ENCODE data around the gene OCIAD1.
A peak's percentile ranks its signal among the peaks of the same experiment; 100 is the strongest.
"Not testable (repeated sequence)": the region's sequence is repeated elsewhere in the genome, so short reads cannot be mapped to it uniquely, and the experiment has no call there.

OCIAD1 gene

DNA sequence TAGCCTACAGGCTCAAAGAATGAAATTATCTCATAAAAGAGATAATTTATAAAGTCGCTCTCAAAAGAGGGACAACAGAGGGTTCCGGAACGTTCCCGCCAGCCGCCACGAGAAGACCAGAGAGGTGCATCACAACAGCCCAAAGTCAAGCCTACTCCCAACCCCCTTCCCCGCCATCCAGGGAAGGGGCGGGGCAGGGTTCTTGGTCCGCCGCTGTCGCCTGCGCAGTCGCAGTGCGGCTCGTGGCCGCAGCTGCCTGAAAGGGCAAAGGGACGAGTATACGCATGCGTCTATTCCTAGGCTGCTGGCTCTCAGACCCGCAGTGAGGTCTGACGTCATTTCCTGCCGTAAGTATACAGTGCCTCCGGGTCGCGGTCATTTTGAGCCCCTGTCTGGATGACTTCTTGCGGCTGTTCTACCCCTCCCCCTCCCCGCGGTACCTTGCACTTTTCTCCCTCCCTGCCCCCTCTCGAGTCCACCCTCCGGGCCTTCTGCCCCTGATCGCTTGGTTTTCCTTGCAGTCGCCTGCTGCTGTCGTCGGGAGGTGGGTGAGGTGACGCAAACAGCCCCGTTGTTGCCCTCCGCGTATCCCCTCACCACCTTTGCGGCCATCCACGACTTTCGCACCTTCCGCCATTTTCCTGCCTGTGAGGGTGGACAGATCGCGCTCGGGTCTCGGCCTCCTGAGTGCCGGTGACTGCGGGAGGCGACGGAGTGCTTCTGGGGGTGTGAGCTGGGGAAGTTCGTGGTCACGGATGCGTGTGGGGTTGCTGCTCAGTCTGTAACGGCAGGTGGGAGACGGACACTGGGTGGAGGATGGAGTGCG is at the start of gene OCIAD1:
Gene OCIAD1, plus strand, starts transcription at position 383 of the 826 bp plus-strand sequence. CDS start 1,537 bp downstream, outside the sequence.
- peak; percentile 96 for DNase-seq

- DNase-seq, result no peak
Observed at GRCh38 chr4:48781968-48782367, 48.9 kb upstream of the OCIAD1 start.

- DNase-seq, result no peak
Observed at GRCh38 chr4:48785302-48785701, 45.6 kb upstream of the OCIAD1 start.

DNA sequence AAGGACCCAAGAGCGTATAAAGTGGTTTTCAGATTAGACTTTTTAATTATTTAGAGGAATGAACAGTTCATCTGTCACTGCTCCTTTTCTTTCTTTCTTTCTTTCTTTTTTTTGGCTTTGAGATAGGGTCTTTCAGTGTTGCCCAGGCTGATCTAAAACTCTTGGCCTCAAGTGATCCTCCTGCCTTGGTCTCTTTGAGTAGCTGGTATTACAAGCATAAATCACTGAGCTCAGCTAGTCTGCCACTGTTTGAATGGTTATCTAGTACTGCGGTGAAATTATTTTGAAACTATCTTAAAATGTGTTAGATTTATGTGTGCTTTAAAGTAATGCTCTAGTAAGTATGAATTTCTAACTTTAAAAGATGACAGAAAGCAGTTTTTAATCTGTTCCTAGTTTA is 44.3 kb upstream of the OCIAD1 start:
- no peak for DNase-seq

DNA sequence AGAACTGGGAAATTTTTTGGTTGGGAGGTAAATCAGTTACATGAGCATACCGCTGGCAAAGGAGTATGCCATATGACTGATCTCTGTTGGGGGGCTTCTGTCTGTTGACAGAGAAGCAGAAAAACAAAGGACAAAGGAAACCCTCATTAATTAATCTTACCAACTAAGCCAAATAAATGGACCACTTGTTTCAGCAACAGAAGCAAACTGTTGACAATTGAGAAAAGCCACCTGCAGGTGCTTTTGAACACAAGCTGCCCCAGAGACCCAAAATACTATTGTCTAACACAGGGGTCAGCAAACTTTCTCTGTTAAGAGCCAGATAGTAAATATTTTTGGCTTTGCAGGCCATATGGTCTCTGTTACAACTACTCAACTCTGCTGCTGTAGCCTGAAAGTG is 43.8 kb upstream of the OCIAD1 start:
- no peak for DNase-seq

DNA sequence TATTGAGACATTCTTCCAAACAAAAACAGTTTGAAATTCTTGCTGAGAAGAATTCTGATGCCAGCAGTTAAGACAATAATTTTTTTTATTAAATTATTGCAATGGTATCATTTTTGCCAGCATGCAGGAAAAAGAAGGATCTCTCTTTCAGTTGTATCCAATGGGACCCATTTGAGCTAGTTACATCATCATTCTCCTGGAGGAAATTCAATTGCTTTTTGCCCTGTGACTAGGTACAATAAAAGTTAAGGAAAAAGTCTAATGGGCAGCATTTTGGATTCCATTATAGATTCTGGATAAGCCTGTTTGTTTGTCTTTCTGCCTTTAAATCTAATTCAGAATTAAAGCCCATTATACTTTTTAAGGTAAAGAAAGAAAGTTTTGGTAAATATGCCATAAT is 40.3 kb upstream of the OCIAD1 start:
- DNase-seq, result no peak

DNA sequence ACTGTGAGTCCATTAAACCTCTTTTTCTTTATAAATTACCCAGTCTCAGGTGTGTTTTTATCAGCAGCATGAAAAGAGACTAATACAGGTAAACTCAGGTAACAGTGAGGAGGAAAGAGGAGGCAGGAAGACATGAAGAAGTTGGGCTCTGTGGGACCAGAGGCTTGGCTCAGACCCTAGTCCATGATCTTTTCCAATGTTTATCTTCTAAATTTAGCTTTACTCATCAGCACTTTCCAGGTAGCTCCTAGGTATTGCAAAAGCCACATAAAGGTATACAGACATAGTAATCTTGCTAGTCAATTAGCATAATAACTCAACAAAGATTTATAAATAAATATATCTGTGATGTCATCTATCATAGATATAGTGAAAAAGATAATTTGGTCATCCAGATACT is 39.6 kb upstream of the OCIAD1 start:
- no peak for DNase-seq

DNA sequence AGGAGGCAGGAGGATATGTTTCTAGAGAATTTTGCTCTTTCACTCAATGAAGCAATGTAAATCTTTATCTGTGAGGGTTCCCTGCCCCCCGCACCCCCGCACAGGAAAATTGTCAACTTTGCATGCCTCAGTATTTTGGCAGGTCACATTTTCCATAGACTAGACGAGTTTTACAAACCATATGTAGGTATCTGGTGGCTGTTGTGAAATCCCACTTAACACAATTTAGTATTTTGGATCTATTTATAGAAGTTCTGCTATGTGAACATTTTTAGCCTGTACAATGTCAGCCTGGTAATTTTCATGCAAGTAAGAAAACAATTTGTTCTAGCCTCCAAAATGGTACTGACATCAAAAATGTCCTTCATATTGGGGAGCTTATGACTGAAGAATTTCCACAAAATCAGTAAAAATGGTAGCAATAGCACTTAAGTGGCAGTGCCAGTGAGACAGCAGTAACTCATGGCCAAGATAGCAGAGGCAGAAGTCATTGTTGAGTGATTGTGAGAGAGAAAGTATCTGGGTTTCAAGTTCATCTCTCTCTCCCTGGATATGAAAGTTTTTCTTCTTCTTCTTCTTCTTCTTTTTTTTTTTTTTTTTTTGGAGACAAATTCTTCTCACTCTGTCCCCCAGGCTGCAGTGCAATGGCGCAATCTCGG is 38.4 kb upstream of the OCIAD1 start:
- DNase-seq, result peak; percentile 17

GRCh38 chr4:48795108-48795507 is 35.8 kb upstream of the OCIAD1 start:
- no peak for DNase-seq

GRCh38 chr4:48796191-48796926 is 34.5 kb upstream of the OCIAD1 start:
- no peak for DNase-seq

GRCh38 chr4:48796927-48797679 is 33.8 kb upstream of the OCIAD1 start:
- DNase-seq, result no peak

- DNase-seq, result no peak
Observed at GRCh38 chr4:48798117-48798516, 32.8 kb upstream of the OCIAD1 start.

DNA sequence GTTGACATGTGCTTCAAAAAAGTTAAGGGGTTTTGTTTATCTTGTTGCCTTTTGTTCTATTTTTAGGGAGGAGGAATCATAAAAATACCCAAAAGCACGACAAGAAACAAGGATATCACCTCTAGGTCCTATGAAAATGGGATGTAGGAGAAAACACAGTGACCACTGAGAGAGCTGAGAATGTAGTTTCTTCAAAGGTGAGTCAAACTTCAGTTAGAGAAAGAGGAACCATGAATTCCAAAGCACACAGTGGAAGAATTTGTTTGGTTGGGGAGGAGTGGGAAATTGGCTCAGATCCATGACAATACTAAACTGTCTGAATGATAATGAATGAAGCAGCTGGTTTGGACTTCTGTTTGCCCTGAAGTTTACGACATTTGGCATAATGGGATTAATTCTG is 31.7 kb upstream of the OCIAD1 start:
- no peak for DNase-seq

- not testable (repeated sequence) for DNase-seq
Observed at GRCh38 chr4:48800155-48800554, 30.7 kb upstream of the OCIAD1 start.

DNA sequence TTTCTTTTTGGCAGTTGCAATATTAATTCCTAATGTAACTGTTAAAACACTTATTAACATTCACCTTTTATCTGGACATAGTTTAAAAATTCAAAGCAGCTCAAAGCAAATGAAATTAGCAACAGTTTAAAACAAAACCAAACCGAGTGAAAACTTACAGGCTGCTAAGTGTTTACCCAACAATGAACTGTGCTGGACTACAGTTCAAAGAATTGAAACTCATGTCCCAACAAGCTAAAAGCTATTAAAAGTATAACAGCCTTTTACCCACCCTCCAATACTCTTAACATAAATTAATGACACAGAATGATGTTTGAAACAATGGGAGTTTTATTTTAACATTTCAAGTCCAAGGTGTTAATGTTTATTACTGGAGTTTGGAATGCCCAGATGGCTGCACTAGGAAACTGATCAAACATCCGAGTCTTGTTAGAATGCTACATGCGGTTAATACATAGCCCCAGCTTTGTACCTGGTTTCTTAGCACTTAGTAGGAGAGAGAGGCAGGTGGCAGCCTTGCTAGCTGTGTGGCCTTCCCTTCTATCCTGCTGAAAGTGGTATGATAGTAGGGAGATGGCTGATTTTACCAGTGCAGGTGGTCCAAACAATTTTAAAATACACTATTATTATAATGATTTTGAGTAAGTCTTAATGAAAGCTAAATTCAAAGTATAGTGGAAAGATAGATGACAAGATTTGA is 29.7 kb upstream of the OCIAD1 start:
- no peak for DNase-seq

- no peak for DNase-seq
Observed at GRCh38 chr4:48804584-48805301, 26.1 kb upstream of the OCIAD1 start.

DNA sequence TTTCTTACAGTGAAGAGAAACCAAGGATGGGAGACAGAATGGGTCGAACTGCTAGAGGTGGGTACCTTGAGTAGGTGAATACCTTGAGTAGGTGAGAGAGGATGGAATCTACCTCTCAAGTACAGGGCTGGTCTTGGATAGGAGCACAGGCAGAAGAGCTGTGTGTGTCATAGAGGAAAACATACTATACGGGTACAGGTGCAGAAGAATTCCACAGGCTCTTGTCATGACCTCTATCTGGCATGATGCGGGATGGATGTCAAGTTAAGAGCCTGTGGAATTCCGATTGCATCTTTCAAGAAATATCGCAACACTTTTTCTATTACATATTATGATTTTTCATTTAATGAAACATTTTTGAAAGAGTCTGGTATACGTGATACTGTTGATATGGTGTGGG is 18.0 kb upstream of the OCIAD1 start:
- no peak for DNase-seq

GRCh38 chr4:48813964-48814363 is 16.9 kb upstream of the OCIAD1 start:
- DNase-seq, result no peak

DNA sequence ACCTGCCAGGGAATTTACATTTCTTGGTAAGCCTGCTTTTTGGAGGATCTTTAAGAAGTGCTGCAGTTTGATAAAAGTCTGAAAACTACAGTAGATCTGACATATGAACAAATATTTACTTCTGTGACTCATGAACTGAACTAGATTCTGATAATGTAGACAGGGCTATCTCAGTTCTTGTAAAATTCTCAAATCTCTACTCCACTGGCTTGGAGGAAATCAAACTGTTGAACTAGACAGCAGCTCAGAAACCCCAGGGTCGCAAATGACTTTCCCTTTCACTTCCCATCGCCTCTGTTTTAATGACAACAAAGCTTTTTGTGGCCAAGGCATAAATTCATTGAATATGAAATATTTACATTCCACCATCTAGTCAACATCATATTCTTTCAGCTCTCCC is 15.4 kb upstream of the OCIAD1 start:
- no peak for DNase-seq

DNA sequence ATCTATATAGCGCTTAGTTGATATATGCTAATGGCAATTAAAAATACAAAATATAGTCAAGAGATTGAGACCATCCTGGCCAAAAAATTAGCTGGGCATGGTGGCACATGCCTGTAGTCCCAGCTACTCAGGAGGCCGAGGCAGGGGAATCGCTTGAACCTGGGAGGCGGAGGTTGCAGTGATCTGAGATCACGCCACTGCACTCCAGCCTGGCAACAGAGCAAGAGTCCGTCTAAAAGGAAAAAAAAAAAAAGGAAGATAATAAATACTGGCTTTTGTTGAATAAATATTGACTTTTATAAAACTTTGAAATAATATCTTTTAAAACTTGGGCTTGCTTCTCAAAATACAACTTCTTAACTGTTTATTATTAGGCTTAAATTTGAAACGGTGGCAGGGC is 14.6 kb upstream of the OCIAD1 start:
- DNase-seq, result not testable (repeated sequence)

GRCh38 chr4:48816971-48817370 is 13.9 kb upstream of the OCIAD1 start:
- DNase-seq, result no peak

- not testable (repeated sequence) for DNase-seq
Observed at GRCh38 chr4:48821431-48821830, 9.5 kb upstream of the OCIAD1 start.
